ENCODE measurements around the gene APIP. TPM values are rescaled to one million over a fixed set of nuclear protein-coding genes. Genes with fewer than 3 reads are reported as not detected.

Gene APIP
- total RNA-seq, 4 donors from 2014 or later = 11.7 to 25.6 (median 13.8) TPM

GRCh38 chr11:34877375-34877975 lies 38.7 kb downstream of the APIP start:
- H3K9me3 ChIP-seq = no peaks in the 10 kb centered on the region
- DNase-seq = no peak
- TF ChIP-seq CTCF (IDR thresholded peaks at IDR 0.05) = no peak
- H3K4me1 ChIP-seq = no peaks in the 10 kb centered on the region
- no peak overlapping the region for H3K27ac ChIP-seq
- H3K27me3 ChIP-seq = no peaks in the 10 kb centered on the region
- H3K36me3 ChIP-seq = peaks cover 0 to 6% (median 0%) of the 10 kb centered on the region in 3 donors
- H3K4me3 ChIP-seq = no peak overlapping the region

- Histone ChIP-seq H3K9me3 (no peaks in the 10 kb centered on the region), H3K36me3 (no peaks in the 10 kb centered on the region), H3K27ac (no peak overlapping the region), H3K4me1 (no peaks in the 10 kb centered on the region), H3K4me3 (no peak overlapping the region), H3K27me3 (no peaks in the 10 kb centered on the region)
- TF ChIP-seq CTCF (IDR thresholded peaks at IDR 0.05) = no peak
- TF ChIP-seq POLR2A (IDR thresholded peaks at IDR 0.05) = no peak
- DNase-seq = no peak
Measured at GRCh38 chr11:34874202-34874601, 42.0 kb downstream of the APIP start.

- Histone ChIP-seq H3K4me3 (no peak overlapping the region), H3K36me3 (no peaks in the 10 kb centered on the region), H3K27me3 (no peaks in the 10 kb centered on the region), H3K4me1 (no peaks in the 10 kb centered on the region), H3K27ac (no peak overlapping the region), H3K9me3 (no peaks in the 10 kb centered on the region)
- TF ChIP-seq CTCF (IDR thresholded peaks at IDR 0.05) (no peak), POLR2A (IDR thresholded peaks at IDR 0.05) (no peak)
- DNase-seq = no peak
Measured at GRCh38 chr11:34870548-34871196, 45.5 kb downstream of the APIP start.

GRCh38 chr11:34869425-34869824 lies 46.8 kb downstream of the APIP start:
- no peak overlapping the region for H3K4me3 ChIP-seq
- no peaks in the 10 kb centered on the region for H3K4me1 ChIP-seq
- TF ChIP-seq POLR2A (IDR thresholded peaks at IDR 0.05) (no peak), CTCF (IDR thresholded peaks at IDR 0.05) (peak in 1 of 6 experiments; percentile 2)
- no peaks in the 10 kb centered on the region for H3K9me3 ChIP-seq
- no peaks in the 10 kb centered on the region for H3K36me3 ChIP-seq
- no peak for DNase-seq
- H3K27me3 ChIP-seq = no peaks in the 10 kb centered on the region
- no peak overlapping the region for H3K27ac ChIP-seq

- DNase-seq = no peak
- Histone ChIP-seq H3K27me3 (no peaks in the 10 kb centered on the region), H3K36me3 (no peaks in the 10 kb centered on the region), H3K4me3 (no peak overlapping the region), H3K27ac (no peak overlapping the region), H3K4me1 (no peaks in the 10 kb centered on the region), H3K9me3 (no peaks in the 10 kb centered on the region)
- no peak for TF ChIP-seq POLR2A (IDR thresholded peaks at IDR 0.05)
- no peak for TF ChIP-seq CTCF (IDR thresholded peaks at IDR 0.05)
Measured at GRCh38 chr11:34866375-34866774, 49.8 kb downstream of the APIP start.

All from Peyer's patch (tissue), 4 donors.